Kidney glomerular epithelial cell (primary cell): ENCODE results near the gene GNAI1.
A peak's percentile ranks its signal among the peaks of the same experiment; 100 is the strongest.
"Not testable (repeated sequence)": the region's sequence is repeated elsewhere in the genome, so short reads cannot be mapped to it uniquely, and the experiment has no call there.

Experiments used
- DNase-seq: peaks from one replicate; lab custom pipeline; 2025; lab: John Stamatoyannopoulos, UW

GNAI1 gene

GRCh38 chr7:80132594-80132993 is 2.0 kb upstream of the GNAI1 start:
- no peak for DNase-seq

- no peak for DNase-seq
These were observed 1.1 kb upstream of the GNAI1 start for GRCh38 chr7:80133361-80134114.

GRCh38 chr7:80134115-80134535 is 506 bp upstream of the GNAI1 start:
- no peak for DNase-seq

GRCh38 chr7:80135309-80136104 is 876 bp downstream of the GNAI1 start:
- DNase-seq, result peak; percentile 35

GRCh38 chr7:80136261-80137055 is 1.8 kb downstream of the GNAI1 start:
- DNase-seq, result peak; percentile 46

- no peak for DNase-seq
These were observed 2.8 kb downstream of the GNAI1 start for GRCh38 chr7:80137410-80137809.

GRCh38 chr7:80139236-80139635 is 4.6 kb downstream of the GNAI1 start:
- DNase-seq, result no peak

- DNase-seq, result no peak
These were observed 5.8 kb downstream of the GNAI1 start for GRCh38 chr7:80140388-80140787.

- no peak for DNase-seq
These were observed 6.7 kb downstream of the GNAI1 start for GRCh38 chr7:80141376-80141775.

GRCh38 chr7:80142853-80143580 is 8.4 kb downstream of the GNAI1 start:
- DNase-seq, result no peak

GRCh38 chr7:80145780-80146422 is 11.3 kb downstream of the GNAI1 start:
- DNase-seq, result no peak

- DNase-seq, result no peak
These were observed 12.0 kb downstream of the GNAI1 start for GRCh38 chr7:80146545-80147182.

- DNase-seq, result no peak
These were observed 13.1 kb downstream of the GNAI1 start for GRCh38 chr7:80147543-80148391.

GRCh38 chr7:80150611-80151273 is 16.1 kb downstream of the GNAI1 start:
- no peak for DNase-seq

GRCh38 chr7:80151274-80151665 is 16.6 kb downstream of the GNAI1 start:
- DNase-seq, result no peak

- DNase-seq, result no peak
These were observed 18.8 kb downstream of the GNAI1 start for GRCh38 chr7:80153446-80153845.

- DNase-seq, result no peak
These were observed 20.2 kb downstream of the GNAI1 start for GRCh38 chr7:80154656-80155333.

GRCh38 chr7:80155374-80155773 is 20.7 kb downstream of the GNAI1 start:
- no peak for DNase-seq

- DNase-seq, result not testable (repeated sequence)
These were observed 23.1 kb downstream of the GNAI1 start for GRCh38 chr7:80157770-80158169.
